ENCODE measurements around the gene VKORC1L1. TPM values are rescaled to one million over a fixed set of nuclear protein-coding genes. Genes with fewer than 3 reads are reported as not detected.

Gene VKORC1L1
- total and polyA plus RNA-seq, 9 of the 15 experiments (the other 6 are each of a cell fraction or from before 2014, with no cell fraction given): 6.8 to 36.5 (median 19.3) TPM

DNA sequence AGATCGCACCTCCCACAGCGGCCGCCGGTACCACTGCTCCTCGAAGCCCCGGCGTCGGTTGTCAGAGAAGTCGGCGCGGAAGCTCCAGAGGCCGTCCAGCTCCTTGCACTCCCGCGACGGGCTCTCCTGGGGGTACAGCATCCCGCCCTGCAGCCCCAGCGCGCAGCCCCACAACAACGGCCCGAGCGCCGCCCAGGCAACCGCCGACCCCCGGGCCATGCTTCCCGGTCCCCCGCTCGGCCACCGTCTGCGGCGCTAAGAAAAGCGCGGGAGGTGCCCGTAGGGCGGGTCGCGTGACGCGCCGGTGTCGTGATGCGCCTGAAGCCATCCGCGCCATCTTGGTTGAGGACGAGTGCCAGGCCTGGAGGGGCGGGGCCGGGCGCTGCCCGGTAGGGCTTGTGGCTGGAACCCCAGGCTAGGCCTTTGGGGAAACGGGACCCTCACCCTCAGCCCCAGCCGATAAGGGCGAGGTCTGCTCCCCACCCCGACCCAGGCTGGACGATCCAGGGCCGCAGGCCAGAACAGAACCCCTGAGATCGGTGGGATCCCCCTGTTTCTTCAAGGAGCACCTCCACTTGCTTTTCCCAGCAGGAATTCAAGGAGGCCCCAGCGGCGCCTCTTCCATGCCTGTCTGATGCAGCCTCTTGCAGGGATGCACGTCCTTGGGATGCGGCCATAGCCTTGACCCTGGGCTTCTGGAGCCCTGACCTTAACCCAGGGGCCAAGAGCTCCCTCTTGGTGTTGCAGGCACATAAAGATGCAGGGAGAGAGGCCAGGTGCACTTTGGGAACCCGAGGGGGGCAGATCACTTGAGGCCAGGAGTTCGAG is 109.3 kb downstream of the VKORC1L1 start, which contains the start of gene GUSB (continued):
- TF ChIP-seq, protein P1, sequence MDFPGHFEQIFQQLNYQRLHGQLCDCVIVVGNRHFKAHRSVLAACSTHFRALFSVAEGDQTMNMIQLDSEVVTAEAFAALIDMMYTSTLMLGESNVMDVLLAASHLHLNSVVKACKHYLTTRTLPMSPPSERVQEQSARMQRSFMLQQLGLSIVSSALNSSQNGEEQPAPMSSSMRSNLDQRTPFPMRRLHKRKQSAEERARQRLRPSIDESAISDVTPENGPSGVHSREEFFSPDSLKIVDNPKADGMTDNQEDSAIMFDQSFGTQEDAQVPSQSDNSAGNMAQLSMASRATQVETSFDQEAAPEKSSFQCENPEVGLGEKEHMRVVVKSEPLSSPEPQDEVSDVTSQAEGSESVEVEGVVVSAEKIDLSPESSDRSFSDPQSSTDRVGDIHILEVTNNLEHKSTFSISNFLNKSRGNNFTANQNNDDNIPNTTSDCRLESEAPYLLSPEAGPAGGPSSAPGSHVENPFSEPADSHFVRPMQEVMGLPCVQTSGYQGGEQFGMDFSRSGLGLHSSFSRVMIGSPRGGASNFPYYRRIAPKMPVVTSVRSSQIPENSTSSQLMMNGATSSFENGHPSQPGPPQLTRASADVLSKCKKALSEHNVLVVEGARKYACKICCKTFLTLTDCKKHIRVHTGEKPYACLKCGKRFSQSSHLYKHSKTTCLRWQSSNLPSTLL (IDR thresholded peaks at IDR 0.05): no peak
- no peak for TF ChIP-seq ZNF785 (CRISPR knock-in tag; IDR thresholded peaks at IDR 0.05)
- no peak for TF ChIP-seq MED1 (CRISPR knock-in tag; IDR thresholded peaks at IDR 0.05; ENCODE audit: borderline replicate concordance)
- no peak for TF ChIP-seq OTX1 (CRISPR knock-in tag; IDR thresholded peaks at IDR 0.05)
- peak; percentile 57 for TF ChIP-seq NCOR1 (IDR thresholded peaks at IDR 0.05)
- no peak for TF ChIP-seq ZNF699 (CRISPR knock-in tag; IDR thresholded peaks at IDR 0.05; ENCODE audit: insufficient replicate concordance)
- TF ChIP-seq, protein P2, sequence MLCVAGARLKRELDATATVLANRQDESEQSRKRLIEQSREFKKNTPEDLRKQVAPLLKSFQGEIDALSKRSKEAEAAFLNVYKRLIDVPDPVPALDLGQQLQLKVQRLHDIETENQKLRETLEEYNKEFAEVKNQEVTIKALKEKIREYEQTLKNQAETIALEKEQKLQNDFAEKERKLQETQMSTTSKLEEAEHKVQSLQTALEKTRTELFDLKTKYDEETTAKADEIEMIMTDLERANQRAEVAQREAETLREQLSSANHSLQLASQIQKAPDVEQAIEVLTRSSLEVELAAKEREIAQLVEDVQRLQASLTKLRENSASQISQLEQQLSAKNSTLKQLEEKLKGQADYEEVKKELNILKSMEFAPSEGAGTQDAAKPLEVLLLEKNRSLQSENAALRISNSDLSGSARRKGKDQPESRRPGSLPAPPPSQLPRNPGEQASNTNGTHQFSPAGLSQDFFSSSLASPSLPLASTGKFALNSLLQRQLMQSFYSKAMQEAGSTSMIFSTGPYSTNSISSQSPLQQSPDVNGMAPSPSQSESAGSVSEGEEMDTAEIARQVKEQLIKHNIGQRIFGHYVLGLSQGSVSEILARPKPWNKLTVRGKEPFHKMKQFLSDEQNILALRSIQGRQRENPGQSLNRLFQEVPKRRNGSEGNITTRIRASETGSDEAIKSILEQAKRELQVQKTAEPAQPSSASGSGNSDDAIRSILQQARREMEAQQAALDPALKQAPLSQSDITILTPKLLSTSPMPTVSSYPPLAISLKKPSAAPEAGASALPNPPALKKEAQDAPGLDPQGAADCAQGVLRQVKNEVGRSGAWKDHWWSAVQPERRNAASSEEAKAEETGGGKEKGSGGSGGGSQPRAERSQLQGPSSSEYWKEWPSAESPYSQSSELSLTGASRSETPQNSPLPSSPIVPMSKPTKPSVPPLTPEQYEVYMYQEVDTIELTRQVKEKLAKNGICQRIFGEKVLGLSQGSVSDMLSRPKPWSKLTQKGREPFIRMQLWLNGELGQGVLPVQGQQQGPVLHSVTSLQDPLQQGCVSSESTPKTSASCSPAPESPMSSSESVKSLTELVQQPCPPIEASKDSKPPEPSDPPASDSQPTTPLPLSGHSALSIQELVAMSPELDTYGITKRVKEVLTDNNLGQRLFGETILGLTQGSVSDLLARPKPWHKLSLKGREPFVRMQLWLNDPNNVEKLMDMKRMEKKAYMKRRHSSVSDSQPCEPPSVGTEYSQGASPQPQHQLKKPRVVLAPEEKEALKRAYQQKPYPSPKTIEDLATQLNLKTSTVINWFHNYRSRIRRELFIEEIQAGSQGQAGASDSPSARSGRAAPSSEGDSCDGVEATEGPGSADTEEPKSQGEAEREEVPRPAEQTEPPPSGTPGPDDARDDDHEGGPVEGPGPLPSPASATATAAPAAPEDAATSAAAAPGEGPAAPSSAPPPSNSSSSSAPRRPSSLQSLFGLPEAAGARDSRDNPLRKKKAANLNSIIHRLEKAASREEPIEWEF (CRISPR knock-in tag; IDR thresholded peaks at IDR 0.05): no peak
- TF ChIP-seq ZNF512 (tag; IDR thresholded peaks at IDR 0.05): no peak
- TF ChIP-seq, protein P3, sequence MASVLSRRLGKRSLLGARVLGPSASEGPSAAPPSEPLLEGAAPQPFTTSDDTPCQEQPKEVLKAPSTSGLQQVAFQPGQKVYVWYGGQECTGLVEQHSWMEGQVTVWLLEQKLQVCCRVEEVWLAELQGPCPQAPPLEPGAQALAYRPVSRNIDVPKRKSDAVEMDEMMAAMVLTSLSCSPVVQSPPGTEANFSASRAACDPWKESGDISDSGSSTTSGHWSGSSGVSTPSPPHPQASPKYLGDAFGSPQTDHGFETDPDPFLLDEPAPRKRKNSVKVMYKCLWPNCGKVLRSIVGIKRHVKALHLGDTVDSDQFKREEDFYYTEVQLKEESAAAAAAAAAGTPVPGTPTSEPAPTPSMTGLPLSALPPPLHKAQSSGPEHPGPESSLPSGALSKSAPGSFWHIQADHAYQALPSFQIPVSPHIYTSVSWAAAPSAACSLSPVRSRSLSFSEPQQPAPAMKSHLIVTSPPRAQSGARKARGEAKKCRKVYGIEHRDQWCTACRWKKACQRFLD (CRISPR knock-in tag; IDR thresholded peaks at IDR 0.05): no peak
- 0 out of 2 replicates have a peak, but pooled peaks have one; percentile 27 for TF ChIP-seq ZNF431 (CRISPR knock-in tag; IDR thresholded peaks at IDR 0.05)
- TF ChIP-seq, protein P4, sequence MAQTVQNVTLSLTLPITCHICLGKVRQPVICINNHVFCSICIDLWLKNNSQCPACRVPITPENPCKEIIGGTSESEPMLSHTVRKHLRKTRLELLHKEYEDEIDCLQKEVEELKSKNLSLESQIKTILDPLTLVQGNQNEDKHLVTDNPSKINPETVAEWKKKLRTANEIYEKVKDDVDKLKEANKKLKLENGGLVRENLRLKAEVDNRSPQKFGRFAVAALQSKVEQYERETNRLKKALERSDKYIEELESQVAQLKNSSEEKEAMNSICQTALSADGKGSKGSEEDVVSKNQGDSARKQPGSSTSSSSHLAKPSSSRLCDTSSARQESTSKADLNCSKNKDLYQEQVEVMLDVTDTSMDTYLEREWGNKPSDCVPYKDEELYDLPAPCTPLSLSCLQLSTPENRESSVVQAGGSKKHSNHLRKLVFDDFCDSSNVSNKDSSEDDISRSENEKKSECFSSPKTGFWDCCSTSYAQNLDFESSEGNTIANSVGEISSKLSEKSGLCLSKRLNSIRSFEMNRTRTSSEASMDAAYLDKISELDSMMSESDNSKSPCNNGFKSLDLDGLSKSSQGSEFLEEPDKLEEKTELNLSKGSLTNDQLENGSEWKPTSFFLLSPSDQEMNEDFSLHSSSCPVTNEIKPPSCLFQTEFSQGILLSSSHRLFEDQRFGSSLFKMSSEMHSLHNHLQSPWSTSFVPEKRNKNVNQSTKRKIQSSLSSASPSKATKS (CRISPR knock-in tag; IDR thresholded peaks at IDR 0.05): no peak
- peak; percentile 98 for TF ChIP-seq RBFOX2 (IDR thresholded peaks at IDR 0.05; ENCODE audit: low read depth, low read length)
- TF ChIP-seq PHF21A (IDR thresholded peaks at IDR 0.05; ENCODE audit: borderline replicate concordance, low read depth): no peak
- TF ChIP-seq RBM25 (IDR thresholded peaks at IDR 0.05; ENCODE audit: low read depth, low read length, severe bottlenecking): no peak
